ENCODE measurements around the gene OSBPL8.

GRCh38 chr12:76307083-76307482 lies 252.5 kb downstream of the OSBPL8 start:
- TF ChIP-seq POLR2AphosphoS5 (IDR thresholded peaks at IDR 0.05) (no peak), POLR2A (IDR thresholded peaks at IDR 0.05) (no peak), CTCF (IDR thresholded peaks at IDR 0.05) (no peak)

All from transverse colon (tissue), 4 donors.